Heart right ventricle (tissue), 16 donors: Measurements from ENCODE around the gene ZMYND8. TPM values are rescaled to one million over a fixed set of nuclear protein-coding genes. Genes with fewer than 3 reads are reported as not detected.

ENCODE experiments used
- ATAC-seq, 8 donors: fragments of 200-7000 bp; cut with Tn5 transposase; one replicate each; pipeline ENCODE4 v1.9.1; 2020; ENCODE audit warnings: mild to moderate bottlenecking in 8 of 8, moderate library complexity in 8 of 8, moderate number of reproducible peaks in 1 of 8
- DNase-seq, 2 donors: peaks; one replicate each; pipeline ENCODE4 v3.0.0-alpha.2; 2020
- H3K27ac ChIP-seq, 10 donors: fragments of 200-600 bp; sonication (generic) in 2 of 10; one replicate each; pipeline versions ENCODE4 v1.5.0 to v1.8.0; 2020 to 2022; ENCODE audit warnings: mild to moderate bottlenecking in 3 of 10
- H3K27me3 ChIP-seq, 7 donors: fragments of 200-600 bp; one replicate each; pipeline ENCODE4 v1.8.0; 2021 to 2022; ENCODE audit warnings: mild to moderate bottlenecking in 2 of 7
- H3K36me3 ChIP-seq, 9 donors: fragments of 200-600 bp; sonication (generic) in 1 of 9; one replicate each; pipeline versions ENCODE4 v1.5.0 to v1.8.0; 2020 to 2022; ENCODE audit warnings: mild to moderate bottlenecking in 2 of 9
- H3K4me1 ChIP-seq, 9 donors: fragments of 200-600 bp; sonication (generic) in 1 of 9; one replicate each; pipeline versions ENCODE4 v1.5.0 to v1.8.0; 2020 to 2022; ENCODE audit warnings: mild to moderate bottlenecking in 4 of 9
- H3K4me3 ChIP-seq, 10 donors: fragments of 200-600 bp; sonication (generic) in 2 of 10; one replicate each; pipeline versions ENCODE4 v1.5.0 to v1.8.0; 2020 to 2022; ENCODE audit warnings: mild to moderate bottlenecking in 7 of 10, moderate library complexity in 2 of 10
- H3K9me3 ChIP-seq, 11 donors: fragments of 200-600 bp in 10 of 11; sonication (generic) in 2 of 11; one replicate each; pipeline versions ENCODE4 v1.5.0 to v1.8.0; 2013 to 2022; ENCODE audit warnings: mild to moderate bottlenecking in 2 of 11, control low read depth in 1 of 11, moderate library complexity in 1 of 11
- WGBS, 2 donors: extraction: QIAGEN DNeasy Blood & Tissue Kit; methylation state at CpG; one replicate each; pipeline ENCODE4 v1.1.7; 2013; ENCODE audit warnings: inconsistent platforms in 1 of 2; 5-methylcytosine and 5-hydroxymethylcytosine counted together
- intact Hi-C, 10 donors: fragments of 100-400 bp; cut with DNase I; formaldehyde crosslinking; loops; one replicate each; pipeline versions ENCODE4 v1.11.1 to v1.14.2; 2022
- polyA plus RNA-seq, 2 donors: library from polyadenylated mRNA; stranded (reverse); fragments of 200-250 nt; gene quantifications; one replicate each; pipeline ENCODE4 v1.2.3, GENCODE V29; 2013
- total RNA-seq, 10 donors: library from RNA; stranded (reverse); fragmentation: NEBNext Ultra II Directional in 3 of 10; extraction: Animal tissue kit (Norgen Biotek cat#: 25700) in 3 of 10; gene quantifications; one replicate each; pipeline versions ENCODE4 v1.2.1 to v1.2.4, GENCODE V29; 2021 to 2023
- TF ChIP-seq, protein P1 (sequence below), 9 donors: fragments of 200-600 bp; sonication (generic) in 2 of 9; IDR thresholded peaks; one replicate each; pipeline versions ENCODE4 v1.5.0 to v1.8.0; 2021 to 2022; ENCODE audit warnings: antibody characterized with exemption in 9 of 9, mild to moderate bottlenecking in 5 of 9, moderate library complexity in 1 of 9
- donor health status: Arrhythmogenic right ventricular cardiomyopathy.
- donor health status: ischemic (EF 13 %, LVEDD 7.1; RV severe dilation, severe dysfunction).
- donor health status: healthy with polysubstance abuse.
- donor health status: DM: no; HTN: yes; CAD: no.
- donor health status: DM: no; HTN: no; CAD: no.
- donor health status: ischemic (EF 25% LVEDD 6.9; RV normal size, moderate dysfunction).
- donor health status: ischemic (EF 25% LVEDD 5.7; RV mildly dilated, moderate dysfunction).
- donor health status: healthy.
- donor health status: DM: yes; HTN: yes; CAD: no.
- donor health status: Ischemic cardiomyopathy.
- donor health status: ischemic (EF 35%, LVEDD 5.7; RV mildly dilated, moderate dysfunction).
- donor health status: nonischemic (EF 11% LVEDD 7.7; RV severe dilation, severe dysfunction).
- donor health status: DM: yes; HTN: yes; CAD: no.
- donor health status: PGD.
- donor health status: ischemic (EF 29% LVEDD 5.4; RV normal size, mild dysfunction).
- donor health status: nonischemic (EF 23%, LVEDD 6.1; RV moderate dilation, normal function).

The ZMYND8 gene
- total and polyA plus RNA-seq, 12 donors, result 6.4 to 39.0 (median 28.0) TPM

DNA sequence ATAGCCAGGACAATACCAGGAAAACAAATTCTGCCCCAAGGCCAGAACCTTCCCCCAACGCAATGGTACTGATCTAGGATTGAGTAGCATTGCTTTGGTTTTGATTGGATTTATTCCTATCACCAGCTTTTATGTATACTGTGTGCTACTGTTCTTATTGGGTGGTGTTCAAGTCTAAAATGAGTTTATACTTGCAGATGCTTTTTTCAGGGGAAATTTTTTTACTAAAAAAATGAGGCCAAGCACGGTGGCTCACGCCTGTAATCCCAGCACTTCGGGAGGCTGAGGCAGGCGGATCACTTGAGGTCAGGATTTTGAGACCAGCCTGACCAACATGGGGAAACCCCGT lies 116.8 kb downstream of the ZMYND8 start:
- H3K4me3 ChIP-seq, result no peak overlapping the region

DNA sequence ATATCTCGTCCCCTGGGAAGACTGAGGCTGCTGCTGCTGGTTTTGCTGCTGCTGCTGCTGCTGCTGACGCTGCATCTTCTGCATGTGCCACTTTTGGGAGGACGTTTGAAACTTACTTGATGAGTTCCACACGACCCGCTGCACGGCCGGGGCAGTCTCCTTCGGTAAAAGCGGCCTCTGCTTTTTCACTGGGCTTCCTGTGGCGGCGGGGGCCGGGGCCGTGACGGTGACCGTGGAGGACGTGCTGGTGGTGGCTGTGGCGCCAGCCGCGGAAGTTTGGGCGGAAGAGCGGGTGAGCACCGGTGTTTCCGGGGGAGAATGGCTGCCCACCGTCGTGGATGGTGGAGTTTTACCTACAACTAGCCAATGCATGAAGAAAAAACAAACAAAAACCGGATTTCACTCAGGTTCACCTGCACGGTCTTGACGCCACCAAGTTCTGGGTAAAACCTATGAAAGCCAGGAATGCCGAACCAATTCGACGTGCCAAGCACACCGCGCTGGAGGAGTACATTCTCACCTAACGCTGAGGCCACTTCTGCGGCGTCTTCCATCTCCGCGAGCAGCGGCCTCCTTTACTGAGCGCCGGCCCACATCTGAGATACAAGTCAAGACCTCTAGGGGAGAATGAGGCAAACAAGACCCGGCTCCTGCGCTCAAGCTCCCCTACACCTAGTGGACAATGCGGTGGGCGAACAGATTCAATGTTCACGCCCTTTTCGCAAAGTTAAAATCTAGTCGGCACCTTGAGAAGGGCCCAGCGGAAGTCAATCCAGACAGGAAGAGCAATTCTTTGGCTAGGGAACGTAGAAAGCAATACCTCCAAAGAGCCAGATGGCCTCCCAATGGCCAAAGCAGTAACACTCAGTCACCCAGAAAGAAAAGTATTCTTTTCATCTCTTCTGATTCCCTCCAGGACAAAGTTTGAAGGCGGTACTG lies 117.5 kb downstream of the ZMYND8 start:
- intact Hi-C loops, result no loop called here
- no peaks in the 10 kb centered on the region for H3K27me3 ChIP-seq
- TF ChIP-seq, protein P1, sequence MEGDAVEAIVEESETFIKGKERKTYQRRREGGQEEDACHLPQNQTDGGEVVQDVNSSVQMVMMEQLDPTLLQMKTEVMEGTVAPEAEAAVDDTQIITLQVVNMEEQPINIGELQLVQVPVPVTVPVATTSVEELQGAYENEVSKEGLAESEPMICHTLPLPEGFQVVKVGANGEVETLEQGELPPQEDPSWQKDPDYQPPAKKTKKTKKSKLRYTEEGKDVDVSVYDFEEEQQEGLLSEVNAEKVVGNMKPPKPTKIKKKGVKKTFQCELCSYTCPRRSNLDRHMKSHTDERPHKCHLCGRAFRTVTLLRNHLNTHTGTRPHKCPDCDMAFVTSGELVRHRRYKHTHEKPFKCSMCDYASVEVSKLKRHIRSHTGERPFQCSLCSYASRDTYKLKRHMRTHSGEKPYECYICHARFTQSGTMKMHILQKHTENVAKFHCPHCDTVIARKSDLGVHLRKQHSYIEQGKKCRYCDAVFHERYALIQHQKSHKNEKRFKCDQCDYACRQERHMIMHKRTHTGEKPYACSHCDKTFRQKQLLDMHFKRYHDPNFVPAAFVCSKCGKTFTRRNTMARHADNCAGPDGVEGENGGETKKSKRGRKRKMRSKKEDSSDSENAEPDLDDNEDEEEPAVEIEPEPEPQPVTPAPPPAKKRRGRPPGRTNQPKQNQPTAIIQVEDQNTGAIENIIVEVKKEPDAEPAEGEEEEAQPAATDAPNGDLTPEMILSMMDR (IDR thresholded peaks at IDR 0.05), result no peak
- H3K27ac ChIP-seq, result no peak overlapping the region
- no peaks in the 10 kb centered on the region for H3K9me3 ChIP-seq
- 95 to 97% methylated on average over 51 of the region's 51 CpGs for WGBS, 2 donors
- H3K36me3 ChIP-seq, result peaks cover 0 to 94% (median 40%) of the 10 kb centered on the region in 9 donors
- H3K4me1 ChIP-seq, result peaks cover 0 to 17% (median 8%) of the 10 kb centered on the region in 9 donors
- DNase-seq (no peak), ATAC-seq (no peak)
- H3K4me3 ChIP-seq, result no peak overlapping the region

More for the DNA sequence above, 116.8 kb downstream of the ZMYND8 start:
- peaks cover 0 to 94% (median 34%) of the 10 kb centered on the region in 9 donors for H3K36me3 ChIP-seq
- H3K27me3 ChIP-seq, result no peaks in the 10 kb centered on the region
- DNase-seq (no peak), ATAC-seq (no peak)
- TF ChIP-seq, protein P1 (IDR thresholded peaks at IDR 0.05), result no peak
- WGBS, 2 donors, result 94% methylated on average over 6 of the region's 6 CpGs
- no peaks in the 10 kb centered on the region for H3K9me3 ChIP-seq
- peaks cover 0 to 17% (median 8%) of the 10 kb centered on the region in 9 donors for H3K4me1 ChIP-seq
- intact Hi-C loops, result no loop called here
- H3K27ac ChIP-seq, result no peak overlapping the region

DNA sequence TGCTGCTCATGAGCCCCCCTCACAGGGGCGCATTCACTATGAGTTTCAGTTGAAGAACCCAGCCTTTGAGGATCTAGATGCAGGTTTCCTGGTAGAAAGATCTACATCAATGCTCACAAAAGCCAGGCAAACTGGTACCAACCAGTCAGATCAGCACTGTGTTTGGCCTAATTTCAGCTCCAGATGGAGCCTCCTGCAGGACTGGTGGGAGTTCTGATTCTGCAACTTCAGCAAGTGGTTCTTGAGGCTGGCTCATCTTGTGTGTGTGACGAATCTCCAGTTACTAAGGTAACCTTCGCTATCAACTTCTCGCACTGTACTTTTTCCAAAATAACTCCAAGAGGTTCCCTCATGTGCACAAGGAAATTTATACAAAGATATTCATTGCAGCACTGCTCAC lies 118.8 kb downstream of the ZMYND8 start:
- H3K4me3 ChIP-seq, result no peak overlapping the region
- peaks cover 0 to 94% (median 50%) of the 10 kb centered on the region in 9 donors for H3K36me3 ChIP-seq
- intact Hi-C loops, result no loop called here
- no peak for ATAC-seq
- TF ChIP-seq, protein P1 (IDR thresholded peaks at IDR 0.05), result no peak
- H3K27me3 ChIP-seq, result no peaks in the 10 kb centered on the region
- no peak for DNase-seq
- H3K9me3 ChIP-seq, result no peaks in the 10 kb centered on the region
- H3K27ac ChIP-seq, result no peak overlapping the region
- WGBS, 2 donors, result 95 to 97% methylated on average over 4 of the region's 4 CpGs
- H3K4me1 ChIP-seq, result peaks cover 0 to 13% (median 5%) of the 10 kb centered on the region in 9 donors

DNA sequence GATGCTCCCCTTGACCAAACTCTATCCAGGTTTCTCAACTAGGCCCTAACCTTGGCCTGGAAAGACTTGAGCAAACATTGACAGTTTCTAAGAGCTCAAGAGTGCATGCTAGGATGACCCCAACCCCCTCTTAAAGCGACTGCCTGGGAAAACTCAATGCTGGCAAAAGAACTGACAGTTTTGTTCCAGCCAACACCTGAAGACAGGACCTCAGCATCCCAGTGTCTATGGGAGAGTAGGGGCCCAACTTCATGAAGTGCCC lies 119.9 kb downstream of the ZMYND8 start:
- Histone ChIP-seq H3K9me3 (no peaks in the 10 kb centered on the region), H3K36me3 (peaks cover 0 to 94% (median 53%) of the 10 kb centered on the region in 9 donors), H3K27ac (no peak overlapping the region), H3K4me3 (no peak overlapping the region), H3K27me3 (no peaks in the 10 kb centered on the region), H3K4me1 (peaks cover 0 to 14% (median 5%) of the 10 kb centered on the region in 9 donors)
- 93 to 96% methylated on average over 1 of the region's 1 CpG for WGBS, 2 donors
- intact Hi-C loops, result no loop called here
- TF ChIP-seq, protein P1 (IDR thresholded peaks at IDR 0.05), result no peak
- ATAC-seq (no peak), DNase-seq (no peak)
